Dendritic cell treated with granulocyte-macrophage colony-stimulating factor and Interleukin-4, amounts not matched to agents 40 ng/mL and 50 ng/mL, for 4 days (primary cell): ENCODE measurements around the gene VGLL3.
A peak's percentile ranks its signal among the peaks of the same experiment; 100 is the strongest.
"Not testable (repeated sequence)": the region's sequence is repeated elsewhere in the genome, so short reads cannot be mapped to it uniquely, and the experiment has no call there.

Experiments
- H3K27ac Mint-ChIP-seq: one replicate; pipeline ENCODE4 v1.8.0; 2022; ENCODE audit warnings: mild to moderate bottlenecking, mixed read lengths
- H3K27me3 Mint-ChIP-seq: one replicate; pipeline ENCODE4 v1.8.0; 2022; ENCODE audit warnings: mild to moderate bottlenecking, mixed read lengths
- H3K36me3 Mint-ChIP-seq: one replicate; pipeline ENCODE4 v1.8.0; 2022; ENCODE audit warnings: low read depth, mixed read lengths
- H3K4me1 Mint-ChIP-seq: one replicate; pipeline ENCODE4 v1.8.0; 2022; ENCODE audit warnings: low read depth, mixed read lengths
- H3K4me3 Mint-ChIP-seq: one replicate; pipeline ENCODE4 v1.8.0; 2022; ENCODE audit warnings: mild to moderate bottlenecking, moderate library complexity, mixed read lengths
- H3K9me3 Mint-ChIP-seq: one replicate; pipeline ENCODE4 v1.8.0; 2022; ENCODE audit warnings: mixed read lengths
- intact Hi-C: fragments of 100-400 bp; cut with micrococcal nuclease; formaldehyde crosslinking; loops from one replicate; pipeline ENCODE4 v1.15.0; 2022

The VGLL3 gene

GRCh38 chr3:86990734-86991481 lies at the start of gene VGLL3:
VGLL3 (minus strand) TSS chr3:86991149; CDS start chr3:86990743, 406 bp downstream.
- peak within 1 kb of the TSS; percentile 11 for H3K4me3 Mint-ChIP-seq
- no peaks in the 10 kb centered on the region for H3K36me3 Mint-ChIP-seq
- no peaks in the 10 kb centered on the region for H3K9me3 Mint-ChIP-seq
- peaks cover 34% of the 10 kb centered on the region for H3K27me3 Mint-ChIP-seq
- H3K27ac Mint-ChIP-seq: no peak within 1 kb of the TSS
- H3K4me1 Mint-ChIP-seq: no peaks in the 10 kb centered on the region
- intact Hi-C loops: no loop called here

GRCh38 chr3:87037652-87038051 lies 46.7 kb upstream of the VGLL3 start:
- no peaks in the 10 kb centered on the region for H3K27me3 Mint-ChIP-seq
- intact Hi-C loops: no loop called here
- no peak overlapping the region for H3K4me3 Mint-ChIP-seq
- H3K9me3 Mint-ChIP-seq: peaks cover 8% of the 10 kb centered on the region
- no peaks in the 10 kb centered on the region for H3K36me3 Mint-ChIP-seq
- H3K4me1 Mint-ChIP-seq: no peaks in the 10 kb centered on the region
- no peak overlapping the region for H3K27ac Mint-ChIP-seq

- Mint-ChIP-seq H3K9me3 (peaks cover 10% of the 10 kb centered on the region), H3K27me3 (no peaks in the 10 kb centered on the region), H3K4me3 (no peak overlapping the region), H3K4me1 (no peaks in the 10 kb centered on the region), H3K27ac (no peak overlapping the region), H3K36me3 (no peaks in the 10 kb centered on the region)
- intact Hi-C loops: no loop called here
These were observed 45.7 kb upstream of the VGLL3 start for GRCh38 chr3:87036671-87037070.

GRCh38 chr3:87035339-87035738 lies 44.4 kb upstream of the VGLL3 start:
- Mint-ChIP-seq H3K27ac (no peak overlapping the region), H3K27me3 (no peaks in the 10 kb centered on the region), H3K4me1 (no peaks in the 10 kb centered on the region), H3K9me3 (peaks cover 15% of the 10 kb centered on the region), H3K36me3 (no peaks in the 10 kb centered on the region), H3K4me3 (no peak overlapping the region)
- intact Hi-C loops: no loop called here

- intact Hi-C loops: no loop called here
- Mint-ChIP-seq H3K9me3 (peaks cover 15% of the 10 kb centered on the region), H3K4me3 (no peak overlapping the region), H3K27ac (no peak overlapping the region), H3K4me1 (no peaks in the 10 kb centered on the region), H3K27me3 (no peaks in the 10 kb centered on the region), H3K36me3 (no peaks in the 10 kb centered on the region)
These were observed 42.3 kb upstream of the VGLL3 start for GRCh38 chr3:87033205-87033604.

- Mint-ChIP-seq H3K27ac (no peak overlapping the region), H3K27me3 (no peaks in the 10 kb centered on the region), H3K4me3 (no peak overlapping the region), H3K4me1 (no peaks in the 10 kb centered on the region), H3K9me3 (no peaks in the 10 kb centered on the region), H3K36me3 (no peaks in the 10 kb centered on the region)
- intact Hi-C loops: no loop called here
These were observed 35.0 kb upstream of the VGLL3 start for GRCh38 chr3:87025661-87026645.

- H3K4me1 Mint-ChIP-seq, H3K36me3 Mint-ChIP-seq, intact Hi-C loops, H3K27me3 Mint-ChIP-seq, H3K27ac Mint-ChIP-seq, H3K4me3 Mint-ChIP-seq: not testable (repeated sequence)
- H3K9me3 Mint-ChIP-seq: peaks cover 35% of the 10 kb centered on the region
These were observed 26.4 kb upstream of the VGLL3 start for GRCh38 chr3:87017370-87017769.

- Mint-ChIP-seq H3K27me3 (no peaks in the 10 kb centered on the region), H3K36me3 (no peaks in the 10 kb centered on the region), H3K4me3 (no peak overlapping the region), H3K4me1 (no peaks in the 10 kb centered on the region), H3K9me3 (no peaks in the 10 kb centered on the region), H3K27ac (no peak overlapping the region)
- intact Hi-C loops: no loop called here
These were observed 18.3 kb upstream of the VGLL3 start for GRCh38 chr3:87009271-87009670.

GRCh38 chr3:87006844-87007439 lies 16.0 kb upstream of the VGLL3 start:
- H3K27me3 Mint-ChIP-seq: no peaks in the 10 kb centered on the region
- intact Hi-C loops: no loop called here
- H3K9me3 Mint-ChIP-seq: no peaks in the 10 kb centered on the region
- H3K4me3 Mint-ChIP-seq: no peak overlapping the region
- no peaks in the 10 kb centered on the region for H3K36me3 Mint-ChIP-seq
- H3K4me1 Mint-ChIP-seq: no peaks in the 10 kb centered on the region
- H3K27ac Mint-ChIP-seq: no peak overlapping the region

- intact Hi-C loops: no loop called here
- Mint-ChIP-seq H3K4me1 (no peaks in the 10 kb centered on the region), H3K36me3 (no peaks in the 10 kb centered on the region), H3K9me3 (no peaks in the 10 kb centered on the region), H3K27me3 (no peaks in the 10 kb centered on the region), H3K4me3 (no peak overlapping the region), H3K27ac (no peak overlapping the region)
These were observed 13.9 kb upstream of the VGLL3 start for GRCh38 chr3:87004883-87005282.

GRCh38 chr3:87002346-87002745 lies 11.4 kb upstream of the VGLL3 start:
- intact Hi-C loops: no loop called here
- H3K4me3 Mint-ChIP-seq: no peak overlapping the region
- H3K27me3 Mint-ChIP-seq: no peaks in the 10 kb centered on the region
- H3K9me3 Mint-ChIP-seq: no peaks in the 10 kb centered on the region
- no peaks in the 10 kb centered on the region for H3K36me3 Mint-ChIP-seq
- H3K27ac Mint-ChIP-seq: no peak overlapping the region
- H3K4me1 Mint-ChIP-seq: no peaks in the 10 kb centered on the region

- Mint-ChIP-seq H3K27ac (no peak overlapping the region), H3K4me3 (no peak overlapping the region), H3K27me3 (no peaks in the 10 kb centered on the region), H3K36me3 (no peaks in the 10 kb centered on the region), H3K9me3 (no peaks in the 10 kb centered on the region), H3K4me1 (no peaks in the 10 kb centered on the region)
- intact Hi-C loops: no loop called here
These were observed 10.6 kb upstream of the VGLL3 start for GRCh38 chr3:87001473-87002098.

GRCh38 chr3:87000940-87001339 lies 10.0 kb upstream of the VGLL3 start:
- Mint-ChIP-seq H3K4me1 (no peaks in the 10 kb centered on the region), H3K9me3 (no peaks in the 10 kb centered on the region), H3K4me3 (no peak overlapping the region), H3K36me3 (no peaks in the 10 kb centered on the region), H3K27ac (no peak overlapping the region), H3K27me3 (no peaks in the 10 kb centered on the region)
- intact Hi-C loops: no loop called here

- H3K27ac Mint-ChIP-seq: no peak overlapping the region
- no peak overlapping the region for H3K4me3 Mint-ChIP-seq
- no peaks in the 10 kb centered on the region for H3K4me1 Mint-ChIP-seq
- no peaks in the 10 kb centered on the region for H3K27me3 Mint-ChIP-seq
- no peaks in the 10 kb centered on the region for H3K36me3 Mint-ChIP-seq
- intact Hi-C loops: no loop called here
- no peaks in the 10 kb centered on the region for H3K9me3 Mint-ChIP-seq
These were observed 7.6 kb upstream of the VGLL3 start for GRCh38 chr3:86998569-86998968.
